Activated CD4-positive, alpha-beta T cell treated with anti-CD3 and anti-CD28 coated beads, Interleukin-2, amount 10 ng/mL, durations not matched to agents 24 days and 14 days (primary cell): ENCODE data around the gene MACROD2. TPM values are rescaled to one million over a fixed set of nuclear protein-coding genes. Genes with fewer than 3 reads are reported as not detected.

ENCODE experiments used
- DNase-seq: peaks from one replicate; pipeline ENCODE4 v3.0.0; 2022
- H3K27ac Mint-ChIP-seq: one replicate; pipeline ENCODE4 v1.8.0; 2022; ENCODE audit warnings: mild to moderate bottlenecking, mixed read lengths
- H3K27me3 Mint-ChIP-seq: one replicate; pipeline ENCODE4 v1.8.0; 2022; ENCODE audit warnings: mixed read lengths
- H3K36me3 Mint-ChIP-seq: one replicate; pipeline ENCODE4 v1.8.0; 2022; ENCODE audit warnings: low read depth, mild to moderate bottlenecking, mixed read lengths
- H3K4me1 Mint-ChIP-seq: one replicate; pipeline ENCODE4 v1.8.0; 2021; ENCODE audit warnings: mixed read lengths
- H3K4me3 Mint-ChIP-seq: one replicate; pipeline ENCODE4 v1.8.0; 2022; ENCODE audit warnings: mild to moderate bottlenecking, moderate library complexity, mixed read lengths
- H3K9me3 Mint-ChIP-seq: one replicate; pipeline ENCODE4 v1.8.0; 2021; ENCODE audit warnings: mixed read lengths
- intact Hi-C: fragments of 100-400 bp; cut with micrococcal nuclease; formaldehyde crosslinking; loops from one replicate; pipeline ENCODE4 v1.15.1; 2023
- total RNA-seq: library from RNA; stranded (reverse); gene quantifications from 2 replicates; pipeline ENCODE4 v1.2.3, GENCODE V29; 2022

Gene MACROD2
- total RNA-seq, 1 donor from 2014 or later = not detected

DNA sequence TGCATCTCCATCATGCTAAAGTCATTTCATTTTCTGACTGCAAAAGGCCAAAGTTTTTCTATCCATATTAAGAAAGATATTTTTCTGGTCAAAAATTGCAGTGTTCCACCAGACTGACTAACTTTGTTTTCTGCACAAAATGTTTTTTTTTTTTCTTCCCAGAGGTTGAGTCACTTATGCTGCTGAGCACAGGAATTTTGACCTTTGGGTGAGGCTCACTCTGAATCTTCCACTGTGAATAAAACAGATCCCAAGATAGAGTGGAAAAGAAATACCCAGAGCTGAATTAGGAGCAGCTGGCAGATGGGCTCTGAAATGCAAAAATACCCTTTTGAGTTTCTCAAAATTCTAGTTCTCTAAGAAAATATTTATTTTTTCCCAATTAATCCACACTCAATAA, 1581.1 kb downstream of the MACROD2 start:
- no peaks in the 10 kb centered on the region for H3K4me1 Mint-ChIP-seq
- H3K36me3 Mint-ChIP-seq = no peaks in the 10 kb centered on the region
- intact Hi-C loops = no loop called here
- no peak overlapping the region for H3K4me3 Mint-ChIP-seq
- no peaks in the 10 kb centered on the region for H3K27me3 Mint-ChIP-seq
- H3K27ac Mint-ChIP-seq = no peak overlapping the region
- no peak for DNase-seq
- peaks cover 3% of the 10 kb centered on the region for H3K9me3 Mint-ChIP-seq

DNA sequence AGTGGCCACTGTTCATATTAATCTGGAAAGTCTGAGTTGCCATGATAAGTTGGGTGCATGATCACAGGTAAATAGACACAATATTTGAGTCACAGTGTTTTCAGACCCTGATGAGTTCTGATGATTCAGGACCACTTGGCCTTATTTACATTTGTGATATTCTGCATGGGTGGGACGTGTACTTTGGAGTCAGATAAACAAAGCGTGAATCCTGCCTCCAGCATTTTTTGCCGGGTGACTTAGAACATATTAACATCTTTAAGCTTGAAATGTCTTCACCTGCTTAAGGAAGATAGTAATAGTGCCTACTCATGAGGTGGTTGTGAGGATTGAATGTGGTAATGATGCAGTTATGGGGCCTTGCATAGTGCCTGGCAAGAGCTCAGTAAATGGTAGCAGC, 1582.8 kb downstream of the MACROD2 start:
- Mint-ChIP-seq H3K9me3 (peaks cover 3% of the 10 kb centered on the region), H3K36me3 (no peaks in the 10 kb centered on the region), H3K27ac (no peak overlapping the region), H3K4me3 (no peak overlapping the region), H3K4me1 (no peaks in the 10 kb centered on the region), H3K27me3 (no peaks in the 10 kb centered on the region)
- no peak for DNase-seq
- intact Hi-C loops = no loop called here

- Mint-ChIP-seq H3K36me3 (no peaks in the 10 kb centered on the region), H3K27ac (no peak overlapping the region), H3K4me1 (no peaks in the 10 kb centered on the region), H3K9me3 (peaks cover 3% of the 10 kb centered on the region), H3K27me3 (no peaks in the 10 kb centered on the region), H3K4me3 (no peak overlapping the region)
- no peak for DNase-seq
- intact Hi-C loops = no loop called here
These were observed 1584.4 kb downstream of the MACROD2 start for GRCh38 chr20:15579688-15580087.

- Mint-ChIP-seq H3K36me3 (no peaks in the 10 kb centered on the region), H3K27ac (no peak overlapping the region), H3K4me1 (no peaks in the 10 kb centered on the region), H3K4me3 (no peak overlapping the region), H3K27me3 (no peaks in the 10 kb centered on the region), H3K9me3 (peaks cover 3% of the 10 kb centered on the region)
- no peak for DNase-seq
- intact Hi-C loops = no loop called here
These were observed 1586.9 kb downstream of the MACROD2 start for GRCh38 chr20:15582146-15582760.

DNA sequence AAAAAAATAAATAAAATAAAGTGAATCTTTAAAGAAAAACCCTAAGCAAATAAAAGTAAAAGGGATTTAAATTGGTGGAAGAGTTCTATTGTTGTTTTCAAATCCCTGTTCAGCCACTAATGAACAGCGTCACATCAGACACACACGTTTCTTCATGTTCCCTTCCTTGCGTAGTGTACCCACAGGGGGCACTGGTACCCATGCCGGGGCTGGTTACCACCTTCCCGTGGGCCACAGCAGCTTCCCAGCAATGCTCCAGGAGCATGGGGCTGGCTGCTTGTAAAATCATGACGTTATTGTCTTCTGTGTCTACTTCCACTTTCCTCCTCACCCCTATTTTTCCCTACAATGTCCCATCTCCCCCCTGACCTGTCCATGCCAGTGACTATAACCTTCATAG, 1589.2 kb downstream of the MACROD2 start:
- Mint-ChIP-seq H3K9me3 (no peaks in the 10 kb centered on the region), H3K4me1 (no peaks in the 10 kb centered on the region), H3K4me3 (no peak overlapping the region), H3K27ac (no peak overlapping the region), H3K27me3 (no peaks in the 10 kb centered on the region), H3K36me3 (no peaks in the 10 kb centered on the region)
- DNase-seq = no peak
- intact Hi-C loops = no loop called here

DNA sequence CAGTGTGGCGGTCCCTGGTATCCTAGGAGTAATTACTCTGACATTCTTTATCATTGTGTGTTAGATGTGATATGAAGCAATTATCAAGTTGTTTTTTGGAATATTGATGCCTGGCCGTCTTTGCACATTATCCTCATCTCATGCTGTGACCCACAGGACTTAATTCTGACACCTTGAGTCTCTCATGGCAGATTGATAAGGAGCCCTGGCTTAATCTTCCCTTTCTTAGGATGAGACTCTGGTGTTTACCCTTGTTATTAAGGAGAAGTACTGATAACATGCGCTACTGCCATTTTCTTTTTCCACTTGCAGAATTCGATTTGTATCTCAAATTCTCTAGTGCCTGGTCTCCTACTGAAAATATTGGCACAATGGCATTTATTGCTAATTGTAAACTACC, 1597.8 kb downstream of the MACROD2 start:
- intact Hi-C loops = no loop called here
- Mint-ChIP-seq H3K36me3 (no peaks in the 10 kb centered on the region), H3K27me3 (no peaks in the 10 kb centered on the region), H3K4me3 (no peak overlapping the region), H3K27ac (no peak overlapping the region), H3K9me3 (peaks cover 4% of the 10 kb centered on the region), H3K4me1 (no peaks in the 10 kb centered on the region)
- no peak for DNase-seq

DNA sequence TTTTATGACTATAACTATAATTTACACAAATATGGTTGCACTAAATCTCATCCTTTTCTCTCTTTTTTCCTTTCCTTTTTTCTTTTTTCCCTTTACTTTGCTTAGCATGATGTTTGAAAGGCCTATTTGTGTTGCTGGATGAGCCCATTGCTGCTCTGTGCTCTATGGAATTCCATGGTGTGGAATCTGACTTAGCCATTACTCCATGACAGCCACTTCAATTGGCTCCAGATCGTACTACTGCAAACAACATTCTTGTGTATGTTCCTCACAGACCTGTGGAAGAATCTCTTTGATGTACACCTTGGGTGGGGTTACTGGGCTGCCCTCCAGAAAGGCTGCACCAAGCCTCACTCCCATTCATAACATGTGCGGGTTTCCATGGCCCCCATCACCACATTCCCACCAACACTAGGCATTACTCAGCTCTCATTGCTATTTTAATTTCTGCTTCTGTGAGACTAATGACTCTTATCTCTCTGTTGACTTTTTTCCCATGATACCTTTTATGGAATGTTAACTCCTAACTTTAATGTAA, 1598.9 kb downstream of the MACROD2 start:
- intact Hi-C loops = no loop called here
- peaks cover 4% of the 10 kb centered on the region for H3K9me3 Mint-ChIP-seq
- H3K27me3 Mint-ChIP-seq = no peaks in the 10 kb centered on the region
- no peak for DNase-seq
- H3K4me1 Mint-ChIP-seq = no peaks in the 10 kb centered on the region
- H3K27ac Mint-ChIP-seq = no peak overlapping the region
- no peak overlapping the region for H3K4me3 Mint-ChIP-seq
- H3K36me3 Mint-ChIP-seq = no peaks in the 10 kb centered on the region

DNA sequence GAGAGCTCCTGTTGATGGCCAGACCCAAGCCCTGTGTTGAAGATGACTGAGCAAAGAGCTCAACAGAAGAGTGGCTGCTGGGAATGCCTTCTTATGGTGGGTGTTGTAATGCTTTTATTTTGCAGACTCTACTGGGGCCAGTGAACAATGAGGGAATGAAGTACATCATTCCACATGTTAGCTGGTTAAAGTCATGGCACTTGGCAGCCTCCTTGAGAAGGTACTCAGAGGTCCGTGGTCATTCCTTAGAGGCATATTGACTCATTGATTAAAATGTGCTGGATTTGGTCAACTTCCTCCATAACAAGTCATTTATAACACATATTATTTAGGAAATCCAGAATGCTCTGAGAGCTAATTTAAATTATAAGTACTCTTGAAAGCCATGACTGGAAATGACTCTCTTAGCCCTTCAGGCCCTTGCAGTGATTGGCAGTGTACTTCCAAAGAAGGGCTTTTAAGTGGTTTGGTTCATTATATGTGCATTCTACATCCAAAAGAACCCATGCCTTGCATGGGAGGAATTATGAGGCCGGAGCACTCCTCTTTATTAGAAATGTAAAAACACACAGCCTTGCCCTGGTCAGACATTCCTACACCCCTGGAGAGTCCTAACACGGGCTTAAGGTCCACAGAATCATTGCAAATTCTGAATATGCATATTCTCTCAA, 1601.0 kb downstream of the MACROD2 start:
- H3K4me3 Mint-ChIP-seq = no peak overlapping the region
- H3K36me3 Mint-ChIP-seq = no peaks in the 10 kb centered on the region
- no peak overlapping the region for H3K27ac Mint-ChIP-seq
- H3K27me3 Mint-ChIP-seq = no peaks in the 10 kb centered on the region
- H3K9me3 Mint-ChIP-seq = peaks cover 4% of the 10 kb centered on the region
- no peak for DNase-seq
- intact Hi-C loops = no loop called here
- H3K4me1 Mint-ChIP-seq = no peaks in the 10 kb centered on the region

DNA sequence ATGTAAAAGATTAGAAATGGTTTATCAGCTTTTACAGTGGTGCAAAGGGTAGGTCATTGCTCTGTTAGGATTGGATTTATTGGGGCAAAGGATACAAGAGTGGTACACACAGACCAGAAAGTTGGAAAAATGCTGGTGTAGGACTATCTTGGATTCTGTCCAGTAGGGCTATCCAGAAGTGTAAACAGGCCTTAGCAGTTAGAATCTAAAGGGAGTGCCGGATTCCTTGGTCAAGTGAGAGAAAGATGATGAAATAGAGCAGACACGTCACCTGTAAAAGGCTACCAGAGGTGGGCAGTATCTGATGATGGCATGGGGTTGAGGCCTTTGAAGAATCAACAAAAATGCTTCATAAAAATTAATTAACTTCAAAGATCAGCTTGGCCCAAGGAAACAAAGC, 1602.0 kb downstream of the MACROD2 start:
- Mint-ChIP-seq H3K4me1 (no peaks in the 10 kb centered on the region), H3K9me3 (no peaks in the 10 kb centered on the region), H3K27me3 (no peaks in the 10 kb centered on the region), H3K27ac (no peak overlapping the region), H3K36me3 (no peaks in the 10 kb centered on the region), H3K4me3 (no peak overlapping the region)
- DNase-seq = no peak
- intact Hi-C loops = no loop called here

- intact Hi-C loops = no loop called here
- Mint-ChIP-seq H3K36me3 (no peaks in the 10 kb centered on the region), H3K27ac (no peak overlapping the region), H3K27me3 (no peaks in the 10 kb centered on the region), H3K4me1 (no peaks in the 10 kb centered on the region), H3K9me3 (no peaks in the 10 kb centered on the region), H3K4me3 (no peak overlapping the region)
- DNase-seq = no peak
These were observed 1604.6 kb downstream of the MACROD2 start for GRCh38 chr20:15599961-15600360.

DNA sequence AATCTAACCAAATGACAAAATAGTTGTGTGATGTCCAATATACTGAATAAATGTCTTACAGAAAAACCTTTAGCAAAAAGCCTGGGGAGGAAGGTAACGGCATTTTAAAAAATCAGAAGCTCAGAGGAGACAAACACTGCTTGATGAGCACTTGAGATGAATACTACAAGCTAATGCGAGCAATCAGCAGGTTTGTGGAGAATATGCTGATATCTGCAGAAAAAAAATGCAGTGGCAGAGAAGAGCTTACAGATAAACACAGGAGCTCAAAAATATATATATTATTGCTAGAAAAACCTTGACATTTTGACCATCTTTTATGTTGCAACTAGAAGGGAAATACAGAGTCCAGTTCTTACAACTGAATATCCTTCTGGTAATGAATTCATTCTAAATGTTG, 1605.2 kb downstream of the MACROD2 start:
- intact Hi-C loops = no loop called here
- H3K36me3 Mint-ChIP-seq = no peaks in the 10 kb centered on the region
- no peaks in the 10 kb centered on the region for H3K27me3 Mint-ChIP-seq
- H3K4me1 Mint-ChIP-seq = no peaks in the 10 kb centered on the region
- no peak overlapping the region for H3K4me3 Mint-ChIP-seq
- no peaks in the 10 kb centered on the region for H3K9me3 Mint-ChIP-seq
- no peak for DNase-seq
- H3K27ac Mint-ChIP-seq = no peak overlapping the region

- Mint-ChIP-seq H3K36me3 (no peaks in the 10 kb centered on the region), H3K4me3 (no peak overlapping the region), H3K27me3 (no peaks in the 10 kb centered on the region), H3K4me1 (no peaks in the 10 kb centered on the region), H3K27ac (no peak overlapping the region), H3K9me3 (peaks cover 4% of the 10 kb centered on the region)
- no peak for DNase-seq
- intact Hi-C loops = no loop called here
These were observed 1608.2 kb downstream of the MACROD2 start for GRCh38 chr20:15603506-15603905.

DNA sequence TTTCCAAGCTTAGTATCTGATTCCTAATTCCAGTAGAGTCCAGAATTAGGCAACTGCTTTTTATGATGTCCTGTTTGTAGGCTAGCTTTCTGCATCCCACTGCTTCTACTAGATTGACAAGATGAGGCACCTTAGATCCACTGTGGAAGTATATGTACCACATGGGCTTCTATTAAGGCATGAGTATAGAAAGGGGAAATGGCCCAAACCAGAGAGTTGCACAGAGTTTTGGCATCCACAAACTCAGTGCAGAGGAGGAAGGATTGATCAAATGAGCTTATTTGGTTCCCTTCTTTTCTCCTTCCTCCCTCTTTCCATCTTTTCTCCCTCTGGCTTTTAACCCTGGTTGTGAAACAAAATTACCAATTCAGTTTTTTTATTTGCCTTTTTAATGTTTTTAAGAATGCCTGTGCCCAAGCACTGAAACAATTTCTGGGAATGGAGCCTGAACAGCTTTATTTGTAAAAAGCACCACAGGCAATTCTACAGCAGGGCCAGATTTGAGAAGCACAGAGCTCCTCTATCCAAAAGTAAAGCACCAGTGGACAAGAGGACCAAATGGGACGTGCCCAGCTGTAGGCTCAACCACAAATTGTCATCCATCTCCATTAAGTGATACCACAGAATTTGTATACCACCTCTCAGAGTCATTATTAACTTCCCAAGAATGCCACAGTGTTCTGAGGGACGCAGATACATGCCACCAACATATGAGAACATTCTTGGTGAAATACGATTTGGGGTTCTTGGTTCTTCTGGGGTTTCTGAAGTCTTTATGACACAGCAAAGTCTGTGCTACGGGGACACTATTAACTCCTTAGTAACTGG, 1608.9 kb downstream of the MACROD2 start:
- intact Hi-C loops = no loop called here
- DNase-seq = no peak
- Mint-ChIP-seq H3K27me3 (no peaks in the 10 kb centered on the region), H3K36me3 (no peaks in the 10 kb centered on the region), H3K27ac (no peak overlapping the region), H3K9me3 (peaks cover 7% of the 10 kb centered on the region), H3K4me3 (no peak overlapping the region), H3K4me1 (no peaks in the 10 kb centered on the region)

DNA sequence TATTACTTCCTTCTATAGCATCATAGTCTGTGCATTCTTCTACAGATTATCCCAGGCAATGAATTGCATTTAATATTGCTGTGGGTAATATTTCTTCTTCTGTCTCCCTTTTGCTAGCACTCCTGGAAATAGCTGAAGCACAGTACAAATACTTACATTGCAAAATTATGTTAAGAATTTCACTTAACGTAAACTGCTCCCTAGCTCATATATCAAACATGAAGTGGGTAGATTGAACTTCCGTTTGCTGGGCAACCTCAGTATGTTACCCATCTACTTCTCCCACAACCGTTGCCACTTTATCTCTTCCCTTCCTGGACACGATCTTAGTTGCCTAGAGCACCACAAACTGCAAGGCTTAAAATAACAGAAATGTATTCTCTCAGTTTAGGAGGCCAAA, 1614.6 kb downstream of the MACROD2 start:
- intact Hi-C loops = no loop called here
- Mint-ChIP-seq H3K9me3 (peaks cover 7% of the 10 kb centered on the region), H3K4me3 (no peak overlapping the region), H3K36me3 (no peaks in the 10 kb centered on the region), H3K4me1 (no peaks in the 10 kb centered on the region), H3K27me3 (no peaks in the 10 kb centered on the region), H3K27ac (no peak overlapping the region)
- DNase-seq = no peak
